Fibroblast of the aortic adventitia (primary cell): ENCODE results near the gene MAGI2. TPM values are rescaled to one million over a fixed set of nuclear protein-coding genes. Genes with fewer than 3 reads are reported as not detected.

Source experiments
- DNase-seq: peaks from one replicate; pipeline ENCODE4 v3.0.0-alpha.2; 2010; ENCODE audit warnings: low read depth
- H3K4me3 ChIP-seq: 2 replicates; pipeline ENCODE4 v1.5.1; 2011; ENCODE audit warnings: low read depth, mild to moderate bottlenecking, control low read depth, low read length, moderate library complexity
- total RNA-seq: library from RNA; depleted of rRNA; stranded (reverse); fragments of >200 nt; gene quantifications from 2 replicates; pipeline ENCODE4 v1.2.3, GENCODE V29; 2012; ENCODE audit warnings: low replicate concordance
- TF ChIP-seq, protein P1 (sequence below): IDR thresholded peaks from 2 replicates; pipeline ENCODE4 v1.5.1; 2011; ENCODE audit warnings: mild to moderate bottlenecking, low read length, control low read depth, inconsistent platforms; ENCODE audit not compliant: insufficient read depth

MAGI2 gene
- total RNA-seq, 1 donor: 25.5 TPM

DNA sequence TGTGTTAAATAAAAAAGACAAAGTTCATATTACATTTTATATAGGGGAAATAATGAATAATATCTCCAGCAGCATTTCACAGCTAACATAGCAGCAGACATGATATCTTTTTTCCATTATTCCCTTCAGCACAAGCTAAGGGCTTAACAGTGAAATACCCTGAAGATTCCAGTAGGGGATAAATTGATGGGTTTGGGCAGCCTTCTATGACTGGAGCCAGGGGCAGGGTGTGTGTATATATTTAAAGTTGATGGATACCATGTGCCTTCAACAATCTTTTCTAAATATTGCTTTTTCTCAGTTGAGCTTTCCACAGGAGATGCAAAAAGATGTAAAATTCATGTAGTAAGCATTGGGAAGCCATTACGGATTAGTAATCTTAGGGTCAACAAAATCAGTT lies 151.2 kb downstream of the MAGI2 start:
- DNase-seq: no peak
- TF ChIP-seq, protein P1, sequence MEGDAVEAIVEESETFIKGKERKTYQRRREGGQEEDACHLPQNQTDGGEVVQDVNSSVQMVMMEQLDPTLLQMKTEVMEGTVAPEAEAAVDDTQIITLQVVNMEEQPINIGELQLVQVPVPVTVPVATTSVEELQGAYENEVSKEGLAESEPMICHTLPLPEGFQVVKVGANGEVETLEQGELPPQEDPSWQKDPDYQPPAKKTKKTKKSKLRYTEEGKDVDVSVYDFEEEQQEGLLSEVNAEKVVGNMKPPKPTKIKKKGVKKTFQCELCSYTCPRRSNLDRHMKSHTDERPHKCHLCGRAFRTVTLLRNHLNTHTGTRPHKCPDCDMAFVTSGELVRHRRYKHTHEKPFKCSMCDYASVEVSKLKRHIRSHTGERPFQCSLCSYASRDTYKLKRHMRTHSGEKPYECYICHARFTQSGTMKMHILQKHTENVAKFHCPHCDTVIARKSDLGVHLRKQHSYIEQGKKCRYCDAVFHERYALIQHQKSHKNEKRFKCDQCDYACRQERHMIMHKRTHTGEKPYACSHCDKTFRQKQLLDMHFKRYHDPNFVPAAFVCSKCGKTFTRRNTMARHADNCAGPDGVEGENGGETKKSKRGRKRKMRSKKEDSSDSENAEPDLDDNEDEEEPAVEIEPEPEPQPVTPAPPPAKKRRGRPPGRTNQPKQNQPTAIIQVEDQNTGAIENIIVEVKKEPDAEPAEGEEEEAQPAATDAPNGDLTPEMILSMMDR: no peak
- no peak overlapping the region for H3K4me3 ChIP-seq

DNA sequence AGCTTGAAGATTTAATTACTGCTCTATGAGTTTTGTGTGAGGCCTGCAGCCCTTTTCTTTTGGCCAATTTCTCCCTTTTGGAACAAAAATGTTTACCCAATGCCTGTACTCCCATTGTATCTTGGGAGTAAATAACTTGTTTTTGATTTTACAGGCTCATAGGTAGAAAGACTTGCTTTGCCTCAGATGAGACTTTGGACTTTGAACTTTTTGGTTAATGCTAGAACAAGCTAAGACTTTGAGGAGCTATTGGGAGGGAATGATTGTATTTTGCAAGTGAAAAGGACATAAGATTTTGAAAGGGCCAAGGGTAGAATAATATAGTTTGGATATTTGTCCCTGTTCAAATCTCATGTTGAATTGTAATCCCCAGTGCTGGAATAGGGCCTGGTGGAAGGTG lies 152.0 kb downstream of the MAGI2 start:
- TF ChIP-seq, protein P1: no peak
- H3K4me3 ChIP-seq: no peak overlapping the region
- DNase-seq: no peak

DNA sequence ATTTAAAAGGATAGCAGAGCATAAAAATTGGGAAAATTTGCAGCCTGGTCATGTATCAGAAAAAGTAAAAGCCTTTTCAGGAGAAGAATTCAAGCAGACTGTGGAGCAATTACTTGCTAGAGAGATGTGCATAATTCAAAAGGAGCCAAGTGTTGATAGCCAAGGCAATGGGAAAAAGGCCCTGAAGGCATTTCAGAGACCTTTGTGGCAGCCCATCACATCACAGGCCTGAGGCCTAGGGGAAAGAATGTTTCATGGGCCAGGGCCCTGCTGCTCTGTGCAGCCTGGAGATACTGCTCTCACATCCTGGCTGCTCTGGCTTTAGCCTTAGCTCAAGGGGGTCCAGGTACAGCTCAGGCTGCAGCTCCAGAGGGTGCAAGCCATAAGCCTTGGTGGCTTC lies 152.9 kb downstream of the MAGI2 start:
- DNase-seq: no peak
- TF ChIP-seq, protein P1: no peak

DNA sequence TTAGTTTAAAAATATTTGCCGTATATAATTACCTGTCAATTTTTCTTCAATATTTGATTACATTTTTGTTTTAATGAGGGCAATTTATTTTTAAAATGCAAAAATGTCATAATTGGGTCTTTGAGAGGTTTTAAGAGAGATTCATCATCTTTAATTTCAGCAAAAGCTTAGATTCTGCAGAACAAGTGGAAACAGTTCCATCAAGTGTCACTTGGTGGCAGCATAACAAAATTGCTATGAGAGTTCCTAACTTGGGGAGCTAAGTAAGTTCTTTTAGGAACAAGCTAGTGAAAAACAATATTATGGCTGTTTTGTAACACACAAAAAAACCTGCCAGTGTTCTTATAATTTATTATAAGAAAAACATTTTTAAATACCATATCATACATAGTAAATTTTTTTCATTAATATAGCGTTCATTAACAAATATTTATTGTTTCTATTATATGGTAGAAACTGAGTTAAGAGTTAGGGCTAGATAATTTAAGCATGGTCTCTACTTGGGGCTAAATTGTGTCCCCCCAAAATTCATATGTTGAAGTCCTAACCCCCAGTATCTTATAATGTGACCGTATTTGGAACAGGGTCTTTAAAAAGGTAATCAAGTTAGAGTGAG lies 155.2 kb downstream of the MAGI2 start:
- peak; percentile 85 for DNase-seq

More for the DNA sequence above, 152.9 kb downstream of the MAGI2 start:
- H3K4me3 ChIP-seq: no peak overlapping the region

DNA sequence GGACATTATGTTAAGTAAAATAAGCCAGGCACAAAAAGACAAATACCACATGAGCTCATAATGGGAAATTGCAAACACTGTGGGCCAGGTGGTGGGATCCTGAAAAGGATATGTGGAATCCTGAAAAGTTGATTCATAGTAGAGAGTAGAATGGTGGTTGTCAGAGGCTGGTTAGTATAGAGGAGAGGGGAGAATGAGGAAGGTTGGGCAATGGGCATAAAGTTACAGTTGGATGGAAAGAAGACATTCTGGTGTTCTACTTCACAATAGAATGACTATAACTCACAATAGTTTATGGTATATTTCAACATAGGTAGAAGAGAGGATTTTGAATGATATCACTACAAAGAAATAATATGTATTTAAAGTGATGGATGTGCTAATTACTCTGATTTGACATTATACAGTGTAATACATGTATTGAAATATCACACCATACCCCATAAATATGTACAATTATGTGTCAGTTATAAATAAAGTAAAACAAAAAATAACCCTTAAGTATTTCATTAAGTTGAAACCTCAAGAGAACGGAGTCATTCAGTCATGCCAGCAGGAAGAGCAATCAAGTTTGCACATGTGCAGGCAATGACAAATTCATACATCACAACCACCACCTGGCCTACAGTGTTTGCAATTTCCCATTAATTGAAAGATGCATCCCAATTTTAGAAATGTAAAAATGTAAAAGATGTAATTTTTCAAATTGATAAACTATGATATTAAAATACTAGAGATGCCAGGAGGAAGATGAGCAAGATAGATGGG lies 156.7 kb downstream of the MAGI2 start:
- TF ChIP-seq, protein P1: no peak
- no peak for DNase-seq
- no peak overlapping the region for H3K4me3 ChIP-seq

More for the DNA sequence above, 155.2 kb downstream of the MAGI2 start:
- TF ChIP-seq, protein P1: peak; percentile 88
- H3K4me3 ChIP-seq: no peak overlapping the region

DNA sequence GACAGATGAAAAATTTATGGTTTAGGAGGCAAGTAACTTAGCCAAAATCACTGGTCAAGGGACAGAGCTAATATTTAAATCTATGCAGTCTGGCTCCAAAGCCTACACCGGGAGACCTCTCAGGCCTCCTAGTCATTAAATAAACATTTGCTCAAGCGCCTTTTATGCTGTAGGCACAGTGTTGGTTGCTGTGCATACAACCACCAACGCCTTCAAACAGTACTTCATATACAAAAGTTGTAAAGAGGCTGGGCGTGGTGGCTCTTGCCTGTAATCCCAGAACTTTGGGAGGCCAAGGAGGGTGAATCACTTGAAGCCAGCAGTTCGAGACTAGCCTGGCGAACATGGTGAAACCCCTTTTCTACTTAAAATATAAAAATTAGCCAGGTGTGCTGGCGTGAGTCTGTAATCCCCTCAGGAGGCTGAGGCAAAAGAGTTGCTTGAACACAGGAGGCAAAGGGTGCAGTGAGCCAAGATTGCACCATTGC lies 159.8 kb downstream of the MAGI2 start:
- TF ChIP-seq, protein P1: no peak
- no peak overlapping the region for H3K4me3 ChIP-seq

More for the DNA sequence above, 159.8 kb downstream of the MAGI2 start:
- peak; percentile 63 for DNase-seq
